Body of pancreas (tissue), 4 donors: ENCODE measurements around the gene MREG. TPM values are rescaled to one million over a fixed set of nuclear protein-coding genes. Genes with fewer than 3 reads are reported as not detected.
A peak's percentile ranks its signal among the peaks of the same experiment; 100 is the strongest.

Experiments
- ATAC-seq: fragments of 150-250 bp; one replicate; pipeline ENCODE4 v1.9.1; 2016
- DNase-seq, 4 donors: peaks; one replicate each; pipeline ENCODE4 v3.0.0-alpha.2; 2019
- H3K27ac ChIP-seq, 4 donors: fragments of 200-600 bp; sonication (generic); 1 replicate in 3 of 4; 2 replicates in 1 of 4; pipeline versions ENCODE4 v1.5.1 to v1.6.1; 2016 to 2019; ENCODE audit warnings: mild to moderate bottlenecking in 1 of 4, mixed read lengths in 1 of 4, moderate library complexity in 1 of 4
- H3K27me3 ChIP-seq, 2 donors: fragments of 200-600 bp; sonication (generic); one replicate each; pipeline ENCODE4 v1.6.0; 2016; ENCODE audit warnings: mild to moderate bottlenecking in 1 of 2
- H3K36me3 ChIP-seq, 2 donors: fragments of 200-600 bp; sonication (generic); replicated peaks in 1 of 2; 2 replicates each; pipeline ENCODE4 v1.5.1; 2016; ENCODE audit warnings: low read depth in 2 of 2; ENCODE audit not compliant: insufficient read depth in 1 of 2
- H3K4me1 ChIP-seq: fragments of 200-600 bp; sonication (generic); one replicate; pipeline ENCODE4 v1.6.0; 2016
- H3K4me3 ChIP-seq, 2 donors: fragments of 200-600 bp; sonication (generic); 1 replicate in 1 of 2; 2 replicates in 1 of 2; pipeline ENCODE4 v1.5.1; 2016 to 2019
- H3K9me3 ChIP-seq, 3 donors: fragments of 200-600 bp; sonication (generic); 1 replicate in 2 of 3; 2 replicates in 1 of 3; pipeline ENCODE4 v1.5.1; 2016
- CTCF ChIP-seq, 7 experiments: fragments of 450-650 bp in 4 of 7; fragments of 200-600 bp in 3 of 7; sonication (generic) in 3 of 7; IDR thresholded peaks; one replicate each; pipeline ENCODE4 v1.5.1; 2016 to 2019; ENCODE audit warnings: antibody characterized with exemption in 7 of 7
- POLR2A ChIP-seq, 3 donors: fragments of 450-650 bp; IDR thresholded peaks; one replicate each; pipeline ENCODE4 v1.6.1; 2016; ENCODE audit warnings: antibody characterized with exemption in 3 of 3, mild to moderate bottlenecking in 2 of 3
- WGBS, 2 donors: methylation state at CpG; one replicate each; pipeline ENCODE4 v1.1.5; 2017; 5-methylcytosine and 5-hydroxymethylcytosine counted together
- intact Hi-C: fragments of 100-400 bp; cut with DNase I; formaldehyde crosslinking; loops from one replicate; pipeline ENCODE4 v1.15.1; 2023
- total RNA-seq, 2 donors: library from RNA; depleted of rRNA; stranded (reverse); fragments of >200 nt; gene quantifications; one replicate each; pipeline ENCODE4 v1.1.0, GENCODE V29; 2016

MREG gene
- total RNA-seq, 2 donors from 2014 or later: 3.6 TPM

GRCh38 chr2:216055680-216056079, 42.3 kb upstream of the MREG start:
- peaks cover 4% of the 10 kb centered on the region for H3K4me1 ChIP-seq
- peak overlapping the region in 2 of 4 donors; percentile 78 to 81 for H3K27ac ChIP-seq
- no peaks in the 10 kb centered on the region for H3K27me3 ChIP-seq
- 81 to 94% methylated on average over 4 of the region's 4 CpGs for WGBS, 2 donors
- DNase-seq (no peak), ATAC-seq (no peak)
- no peaks in the 10 kb centered on the region for H3K36me3 ChIP-seq
- no peak for TF ChIP-seq CTCF (IDR thresholded peaks at IDR 0.05)
- TF ChIP-seq POLR2A (IDR thresholded peaks at IDR 0.05): no peak
- intact Hi-C loops: no loop called here
- no peak overlapping the region for H3K4me3 ChIP-seq
- H3K9me3 ChIP-seq: no peaks in the 10 kb centered on the region

- ATAC-seq (no peak), DNase-seq (no peak)
- H3K27me3 ChIP-seq: no peaks in the 10 kb centered on the region
- TF ChIP-seq POLR2A (IDR thresholded peaks at IDR 0.05) (no peak), CTCF (IDR thresholded peaks at IDR 0.05) (no peak)
- H3K4me3 ChIP-seq: no peak overlapping the region
- no peaks in the 10 kb centered on the region for H3K9me3 ChIP-seq
- no peaks in the 10 kb centered on the region for H3K36me3 ChIP-seq
- intact Hi-C loops: no loop called here
- peaks cover 4% of the 10 kb centered on the region for H3K4me1 ChIP-seq
- 88 to 92% methylated on average over 2 of the region's 2 CpGs for WGBS, 2 donors
- no peak overlapping the region for H3K27ac ChIP-seq
Observed at GRCh38 chr2:216052420-216052819, 39.1 kb upstream of the MREG start.

- Histone ChIP-seq H3K9me3 (no peaks in the 10 kb centered on the region), H3K4me3 (no peak overlapping the region), H3K4me1 (peaks cover 4% of the 10 kb centered on the region), H3K27ac (no peak overlapping the region), H3K36me3 (no peaks in the 10 kb centered on the region), H3K27me3 (no peaks in the 10 kb centered on the region)
- ATAC-seq (no peak), DNase-seq (no peak)
- intact Hi-C loops: no loop called here
- no peak for TF ChIP-seq CTCF (IDR thresholded peaks at IDR 0.05)
- no peak for TF ChIP-seq POLR2A (IDR thresholded peaks at IDR 0.05)
- 87 to 89% methylated on average over 3 of the region's 3 CpGs for WGBS, 2 donors
Observed at GRCh38 chr2:216051350-216051749, 38.0 kb upstream of the MREG start.

- DNase-seq: no peak
- WGBS, 2 donors: 91% methylated on average over 2 of the region's 2 CpGs
- peaks cover 4% of the 10 kb centered on the region for H3K4me1 ChIP-seq
- ATAC-seq: no peak
- no peak overlapping the region for H3K4me3 ChIP-seq
- no peaks in the 10 kb centered on the region for H3K27me3 ChIP-seq
- no peaks in the 10 kb centered on the region for H3K36me3 ChIP-seq
- TF ChIP-seq POLR2A (IDR thresholded peaks at IDR 0.05) (no peak), CTCF (IDR thresholded peaks at IDR 0.05) (no peak)
- intact Hi-C loops: no loop called here
- H3K27ac ChIP-seq: no peak overlapping the region
- H3K9me3 ChIP-seq: no peaks in the 10 kb centered on the region
Observed at GRCh38 chr2:216049452-216049851, 36.1 kb upstream of the MREG start.

- Histone ChIP-seq H3K4me3 (no peak overlapping the region), H3K27ac (no peak overlapping the region), H3K4me1 (no peaks in the 10 kb centered on the region), H3K9me3 (no peaks in the 10 kb centered on the region), H3K27me3 (no peaks in the 10 kb centered on the region), H3K36me3 (no peaks in the 10 kb centered on the region)
- intact Hi-C loops: no loop called here
- DNase-seq: no peak
- WGBS, 2 donors: 88% methylated on average over 2 of the region's 2 CpGs
- no peak for ATAC-seq
- TF ChIP-seq POLR2A (IDR thresholded peaks at IDR 0.05): no peak
- no peak for TF ChIP-seq CTCF (IDR thresholded peaks at IDR 0.05)
Observed at GRCh38 chr2:216047397-216047796, 34.0 kb upstream of the MREG start.
